GM19099 (cell line): ENCODE data around the gene TIMM23.
A peak's percentile ranks its signal among the peaks of the same experiment; 100 is the strongest.

Experiments
- POLR2A ChIP-seq: IDR thresholded peaks from 3 replicates; pipeline ENCODE4 v1.6.1; 2011; ENCODE audit warnings: low read depth; ENCODE audit not compliant: insufficient read length; ENCODE audit errors: extremely low read depth

TIMM23 gene

GRCh38 chr10:46017733-46018132 is 45.4 kb downstream of the TIMM23 start:
- TF ChIP-seq POLR2A: no peak

DNA sequence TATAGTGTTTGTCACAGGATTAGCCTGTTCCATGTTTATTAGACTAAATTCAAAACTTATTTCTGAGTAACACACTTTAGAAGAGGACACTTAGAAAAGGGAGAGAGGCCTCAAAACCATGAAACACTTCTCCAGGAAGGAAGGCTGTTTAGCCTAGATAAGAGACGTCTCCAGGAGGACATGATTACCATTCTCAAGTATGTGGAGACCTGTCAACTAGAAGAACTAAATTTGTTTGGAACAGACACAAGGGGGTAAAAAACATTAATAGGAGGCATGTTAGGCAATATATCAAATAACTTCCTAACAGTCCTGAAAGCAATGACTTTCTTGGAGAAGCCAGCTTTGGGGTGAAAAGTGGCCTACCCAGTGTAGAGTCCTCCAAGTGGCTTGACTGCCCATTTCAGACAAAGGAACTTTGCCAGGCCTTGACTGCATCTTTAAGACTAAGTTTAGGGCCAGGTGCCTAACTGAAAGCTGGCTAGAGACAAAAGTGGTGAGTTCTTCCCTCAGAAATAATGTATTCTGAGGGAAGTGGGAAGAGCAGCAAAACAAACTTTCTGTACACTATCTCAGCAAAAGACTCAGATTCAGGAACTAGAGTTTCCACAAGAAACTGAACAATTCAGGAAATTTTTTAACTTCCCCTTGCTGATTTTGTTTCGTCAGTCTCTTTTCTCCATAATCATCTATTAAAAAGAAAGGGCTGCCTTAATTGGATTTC is 46.3 kb downstream of the TIMM23 start:
- no peak for TF ChIP-seq POLR2A

- no peak for TF ChIP-seq POLR2A
These were observed 46.9 kb downstream of the TIMM23 start for GRCh38 chr10:46019177-46019528.

- TF ChIP-seq POLR2A: no peak
These were observed 47.5 kb downstream of the TIMM23 start for GRCh38 chr10:46019569-46020343.

DNA sequence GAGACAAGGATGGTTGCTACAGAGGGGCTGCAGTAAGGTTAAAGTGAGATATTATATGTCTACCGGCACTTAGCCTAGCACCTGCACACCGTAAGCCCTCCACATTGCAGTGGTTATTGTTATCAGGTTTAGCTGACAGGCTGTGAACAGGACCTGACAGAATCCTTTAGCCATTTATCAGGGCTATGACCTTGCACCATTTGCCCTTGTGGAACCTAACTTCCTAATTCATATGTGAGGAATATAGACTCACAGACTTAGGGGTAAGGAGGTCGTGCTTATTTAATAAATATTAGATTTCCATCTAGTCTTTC is 48.0 kb downstream of the TIMM23 start:
- no peak for TF ChIP-seq POLR2A

DNA sequence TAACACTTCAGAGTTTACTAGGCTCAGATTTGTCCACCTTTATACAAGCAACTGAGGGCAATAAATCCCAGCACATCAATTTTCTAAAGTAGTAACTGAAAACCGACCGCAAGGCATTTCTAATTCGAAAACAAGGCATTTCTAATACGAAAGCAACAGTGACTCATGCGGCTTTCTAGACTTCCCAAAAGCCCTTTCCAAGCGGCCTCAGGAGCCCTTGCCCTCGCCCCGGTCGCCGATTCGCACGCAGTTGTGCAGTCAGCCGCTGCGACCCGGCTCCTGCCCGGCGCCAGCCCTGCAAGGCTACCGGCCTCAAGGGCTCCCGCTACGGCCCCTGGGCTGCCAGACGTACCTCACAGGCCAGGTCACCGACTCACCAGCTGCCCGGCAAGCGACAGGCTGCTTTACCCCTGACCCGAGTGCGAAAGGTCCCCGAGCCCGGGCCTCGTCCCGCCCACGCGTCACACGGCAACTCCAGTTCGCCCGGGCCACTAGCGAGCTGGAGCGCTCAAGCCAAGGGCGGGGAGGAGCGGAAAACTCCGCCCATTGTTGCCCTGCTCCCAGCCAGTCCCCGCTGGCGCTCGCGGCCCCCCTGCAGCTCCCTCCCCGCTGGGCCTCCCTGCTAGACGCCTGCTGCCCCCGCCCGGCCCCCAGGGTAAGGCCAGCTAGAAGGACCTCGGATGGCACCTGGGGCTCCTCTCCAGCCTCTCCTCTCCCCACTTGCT is 50.9 kb downstream of the TIMM23 start:
- TF ChIP-seq POLR2A: peak; percentile 37

GRCh38 chr10:46024948-46025347 is 52.7 kb downstream of the TIMM23 start:
- TF ChIP-seq POLR2A: no peak

DNA sequence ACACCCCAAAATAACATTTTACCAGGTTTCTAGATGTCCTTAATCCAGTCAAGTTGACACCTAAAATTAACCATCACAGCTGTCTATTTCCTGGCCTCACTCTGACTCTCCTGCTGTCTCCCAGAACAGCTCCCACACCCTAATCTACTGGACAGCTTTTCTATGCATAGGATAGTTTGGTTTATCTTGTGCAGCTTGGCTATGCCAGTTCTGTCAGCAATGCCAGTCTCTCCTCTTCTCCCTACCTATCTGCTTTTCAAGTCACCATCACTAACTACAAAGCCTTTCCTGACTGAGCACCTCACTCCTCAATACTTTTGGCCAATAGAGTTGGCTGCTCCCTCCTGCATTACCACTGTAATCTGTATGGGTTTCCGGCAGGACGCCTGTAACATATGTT is 53.1 kb downstream of the TIMM23 start:
- TF ChIP-seq POLR2A: no peak

DNA sequence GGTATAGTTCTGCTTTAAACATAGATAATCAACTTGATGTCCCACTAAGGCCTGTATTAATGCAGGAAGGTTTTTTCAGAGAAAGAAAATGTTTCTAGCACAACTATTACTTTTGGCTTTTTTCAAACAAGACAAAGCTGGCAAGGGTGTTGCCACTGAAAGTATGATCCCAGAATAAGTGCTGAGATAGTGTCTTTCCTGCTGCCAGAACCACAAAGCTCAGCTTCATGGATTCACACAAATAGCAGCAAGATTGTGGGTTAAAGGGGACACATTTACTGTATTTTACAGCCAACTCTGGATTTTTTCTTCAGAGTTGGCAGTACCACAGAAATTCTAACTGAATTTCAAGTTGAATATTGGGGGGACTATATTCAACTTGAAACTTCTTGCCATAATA is 53.8 kb downstream of the TIMM23 start:
- TF ChIP-seq POLR2A: no peak

DNA sequence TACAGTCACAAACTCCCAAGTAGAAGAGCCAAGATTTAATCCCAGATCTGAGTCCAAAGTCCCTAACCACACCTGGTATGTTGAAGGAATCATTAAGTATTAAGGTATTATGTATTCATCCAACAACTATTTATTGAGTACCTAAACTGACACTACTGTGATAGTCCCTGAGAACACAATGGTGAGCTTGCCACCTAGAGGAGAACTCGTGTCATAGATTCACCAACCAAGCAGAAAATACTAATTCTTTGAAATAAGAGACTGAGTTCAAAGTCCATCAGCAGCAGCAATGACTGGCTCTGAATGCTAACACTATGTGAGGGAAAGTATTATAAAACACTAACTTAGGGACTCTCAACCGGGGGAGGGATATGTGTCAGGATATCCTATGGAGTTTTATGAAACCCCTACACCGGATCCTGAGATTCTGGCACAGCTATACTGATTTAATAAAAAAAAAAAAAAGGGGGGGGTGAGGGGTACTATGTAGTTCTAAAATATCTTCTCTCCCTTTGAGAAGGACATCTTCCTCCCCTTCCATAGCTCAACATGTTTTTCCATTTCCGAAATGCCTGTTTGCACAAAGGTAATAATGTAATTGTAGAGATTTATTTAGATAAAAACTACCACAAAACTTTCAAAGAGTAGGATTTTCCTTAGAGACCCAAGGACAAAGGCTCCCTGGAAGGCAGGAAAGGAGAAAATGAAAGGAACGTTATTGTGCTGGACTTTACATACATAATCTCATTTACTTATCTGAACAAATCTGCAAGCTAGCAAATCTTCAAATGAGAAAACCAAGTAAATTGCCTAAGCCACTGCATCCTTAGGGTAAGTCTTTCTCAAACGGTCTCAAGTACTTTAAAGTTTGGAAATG is 56.5 kb downstream of the TIMM23 start:
- TF ChIP-seq POLR2A: no peak

DNA sequence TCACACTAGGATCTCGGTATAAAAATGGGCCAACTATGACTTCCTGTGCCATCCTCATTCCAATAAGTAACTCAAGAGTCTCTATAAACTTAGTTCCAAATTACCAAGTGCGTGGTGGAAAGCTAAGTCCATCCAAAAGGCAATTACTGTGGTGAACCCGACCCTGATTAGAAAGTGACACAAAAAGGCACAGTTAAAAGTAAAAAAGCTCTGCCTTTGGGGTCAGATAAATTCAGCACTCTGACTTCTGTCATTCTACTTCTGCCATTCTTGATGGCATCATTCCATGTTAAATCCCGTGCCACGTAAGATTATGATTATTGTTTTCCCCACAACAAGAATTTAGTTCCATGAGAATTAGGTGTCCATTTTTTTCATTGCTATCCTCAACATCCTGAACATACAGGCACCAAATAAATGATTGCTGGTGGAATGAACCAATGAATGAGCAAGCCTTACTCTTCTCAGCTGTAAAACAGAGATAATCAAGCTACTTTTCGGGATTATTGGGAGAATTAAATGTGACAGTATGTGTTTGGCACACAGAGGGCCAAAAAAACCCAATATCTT is 57.3 kb downstream of the TIMM23 start:
- no peak for TF ChIP-seq POLR2A

GRCh38 chr10:46030091-46030937 is 58.0 kb downstream of the TIMM23 start, which contains the start of gene NCOA4:
NCOA4 (minus strand) TSS chr10:46030623; CDS start chr10:46016680, 13,943 bp downstream.
- peak; percentile 94 for TF ChIP-seq POLR2A

GRCh38 chr10:46031648-46032532 is 59.6 kb downstream of the TIMM23 start:
- TF ChIP-seq POLR2A: no peak

GRCh38 chr10:46033602-46034011 is 61.3 kb downstream of the TIMM23 start:
- TF ChIP-seq POLR2A: no peak
